H1 (cell line): ENCODE results near the gene ZNF670.

ENCODE experiments used
- FOSL1 ChIP-seq: IDR thresholded peaks from 2 replicates; pipeline ENCODE4 v1.6.1; 2011; ENCODE audit warnings: mild to moderate bottlenecking, low read depth, low read length, moderate library complexity; ENCODE audit not compliant: insufficient read depth
- NRF1 ChIP-seq: IDR thresholded peaks from 2 replicates; pipeline ENCODE4 v1.6.1; 2011; ENCODE audit warnings: mild to moderate bottlenecking, low read depth, low read length, improper control_type of control experiment
- POU5F1 ChIP-seq: IDR thresholded peaks from 2 replicates; pipeline ENCODE4 v1.6.1; 2011; ENCODE audit warnings: low read depth, mild to moderate bottlenecking, low read length, moderate library complexity
- SUZ12 ChIP-seq: fragments of 200-600 bp; sonication (generic); IDR thresholded peaks from 2 replicates; pipeline ENCODE4 v1.6.1; 2012; ENCODE audit warnings: mild to moderate bottlenecking, inconsistent platforms, low read length, moderate library complexity, mixed read lengths
- TF ChIP-seq, protein P1 (sequence below): IDR thresholded peaks from 2 replicates; pipeline ENCODE4 v1.6.1; 2012; ENCODE audit warnings: inconsistent platforms
- TF ChIP-seq, protein P2 (sequence below), 3 experiments: IDR thresholded peaks; 1 replicate in 2 of 3; 2 replicates in 1 of 3; pipeline versions ENCODE4 v1.5.1 to v1.6.1; 2011; ENCODE audit warnings: low read length in 3 of 3, mild to moderate bottlenecking in 3 of 3, inconsistent platforms in 2 of 3, low read depth in 1 of 3, moderate library complexity in 1 of 3; ENCODE audit not compliant: insufficient read depth in 1 of 3; ENCODE audit errors: control extremely low read depth in 1 of 3

DNA sequence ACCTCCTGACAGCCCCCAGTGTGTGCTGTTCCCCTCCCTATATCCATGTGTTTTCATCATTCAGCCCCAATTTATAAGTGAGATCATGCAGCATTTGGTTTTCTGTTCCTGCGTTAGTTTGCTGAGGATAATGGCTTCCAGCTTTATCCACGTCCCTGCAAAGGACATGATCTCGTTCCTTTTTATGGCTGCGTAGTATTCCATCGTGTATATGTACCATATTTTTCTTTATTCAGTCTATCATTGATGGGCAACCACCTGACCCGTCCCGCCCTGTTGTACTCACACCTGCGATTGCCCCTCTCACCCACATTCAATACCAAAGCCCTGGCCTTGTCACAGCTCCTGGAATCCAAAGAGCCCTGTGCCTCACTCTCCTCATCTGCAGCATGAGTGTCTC lies 6.2 kb upstream of the ZNF670 start:
- TF ChIP-seq FOSL1, result no peak
- TF ChIP-seq, protein P1, sequence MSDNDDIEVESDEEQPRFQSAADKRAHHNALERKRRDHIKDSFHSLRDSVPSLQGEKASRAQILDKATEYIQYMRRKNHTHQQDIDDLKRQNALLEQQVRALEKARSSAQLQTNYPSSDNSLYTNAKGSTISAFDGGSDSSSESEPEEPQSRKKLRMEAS, result no peak
- TF ChIP-seq, protein P2, sequence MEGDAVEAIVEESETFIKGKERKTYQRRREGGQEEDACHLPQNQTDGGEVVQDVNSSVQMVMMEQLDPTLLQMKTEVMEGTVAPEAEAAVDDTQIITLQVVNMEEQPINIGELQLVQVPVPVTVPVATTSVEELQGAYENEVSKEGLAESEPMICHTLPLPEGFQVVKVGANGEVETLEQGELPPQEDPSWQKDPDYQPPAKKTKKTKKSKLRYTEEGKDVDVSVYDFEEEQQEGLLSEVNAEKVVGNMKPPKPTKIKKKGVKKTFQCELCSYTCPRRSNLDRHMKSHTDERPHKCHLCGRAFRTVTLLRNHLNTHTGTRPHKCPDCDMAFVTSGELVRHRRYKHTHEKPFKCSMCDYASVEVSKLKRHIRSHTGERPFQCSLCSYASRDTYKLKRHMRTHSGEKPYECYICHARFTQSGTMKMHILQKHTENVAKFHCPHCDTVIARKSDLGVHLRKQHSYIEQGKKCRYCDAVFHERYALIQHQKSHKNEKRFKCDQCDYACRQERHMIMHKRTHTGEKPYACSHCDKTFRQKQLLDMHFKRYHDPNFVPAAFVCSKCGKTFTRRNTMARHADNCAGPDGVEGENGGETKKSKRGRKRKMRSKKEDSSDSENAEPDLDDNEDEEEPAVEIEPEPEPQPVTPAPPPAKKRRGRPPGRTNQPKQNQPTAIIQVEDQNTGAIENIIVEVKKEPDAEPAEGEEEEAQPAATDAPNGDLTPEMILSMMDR (IDR thresholded peaks at IDR 0.05; ENCODE audit: control extremely low read depth in 1 of 3, insufficient read depth in 1 of 3, low read depth in 1 of 3, low read length in 3 of 3), result no peak
- no peak for TF ChIP-seq POU5F1
- no peak for TF ChIP-seq SUZ12
- TF ChIP-seq NRF1, result no peak
